DOHH2 (cell line): ENCODE data around the gene EIF3I.
"Not testable (repeated sequence)": the region's sequence is repeated elsewhere in the genome, so short reads cannot be mapped to it uniquely, and the experiment has no call there.

ENCODE experiments used
- H3F3A ChIP-seq: fragments of 200-600 bp; sonication (generic), shearing (Covaris generic); 2 replicates; pipeline ENCODE4 v1.6.0; 2016; ENCODE audit warnings: antibody characterized with exemption, mild to moderate bottlenecking; ENCODE audit not compliant: control insufficient read depth, insufficient read depth
- H3K27ac ChIP-seq: fragments of 200-600 bp; sonication (generic); 2 replicates; pipeline ENCODE4 v1.5.1; 2014; ENCODE audit warnings: low read depth, mild to moderate bottlenecking, low read length, moderate library complexity
- H3K27me3 ChIP-seq: fragments of 200-600 bp; sonication (generic); 2 replicates; pipeline ENCODE4 v1.6.1; 2014; ENCODE audit warnings: mild to moderate bottlenecking, low read length, mixed read lengths; ENCODE audit not compliant: control insufficient read depth
- H3K36me3 ChIP-seq: fragments of 200-600 bp; sonication (generic); 2 replicates; pipeline ENCODE4 v1.6.1; 2014; ENCODE audit warnings: mild to moderate bottlenecking, low read length, moderate library complexity, mixed read lengths; ENCODE audit not compliant: control insufficient read depth
- H3K4me1 ChIP-seq: fragments of 200-600 bp; sonication (generic); 2 replicates; pipeline ENCODE4 v1.6.1; 2014; ENCODE audit warnings: mild to moderate bottlenecking, low read length, mixed read lengths; ENCODE audit not compliant: control insufficient read depth
- H3K4me2 ChIP-seq: fragments of 200-600 bp; sonication (generic); 2 replicates; pipeline ENCODE4 v1.6.0; 2014; ENCODE audit warnings: mild to moderate bottlenecking, low read length, moderate library complexity
- H3K4me3 ChIP-seq: fragments of 200-600 bp; sonication (generic); 2 replicates; pipeline ENCODE4 v1.5.1; 2014; ENCODE audit warnings: mild to moderate bottlenecking, low read length, mixed read lengths
- H3K79me2 ChIP-seq: fragments of 200-600 bp; sonication (generic); 2 replicates; pipeline ENCODE4 v1.6.1; 2014; ENCODE audit warnings: mild to moderate bottlenecking, low read length, mixed read lengths; ENCODE audit not compliant: control insufficient read depth
- H3K9me2 ChIP-seq: fragments of 200-600 bp; sonication (generic); replicated peaks from 2 replicates; pipeline ENCODE4 v1.6.1; 2014; ENCODE audit warnings: mild to moderate bottlenecking, low read length, mixed read lengths; ENCODE audit not compliant: control insufficient read depth
- H3K9me3 ChIP-seq: fragments of 200-600 bp; sonication (generic); 2 replicates; pipeline ENCODE4 v1.6.1; 2014; ENCODE audit warnings: antibody characterized with exemption, low read length, mixed read lengths; ENCODE audit not compliant: control insufficient read depth, insufficient read depth
- H4K20me1 ChIP-seq: fragments of 200-600 bp; sonication (generic); 2 replicates; pipeline ENCODE4 v1.6.0; 2014; ENCODE audit warnings: low read depth, mild to moderate bottlenecking, antibody characterized with exemption, low read length, moderate library complexity; ENCODE audit not compliant: control insufficient read depth, insufficient read depth
- EZH2phosphoT487 ChIP-seq: fragments of 200-600 bp; sonication (generic); IDR thresholded peaks from 2 replicates; pipeline ENCODE4 v1.6.1; 2017; ENCODE audit warnings: borderline replicate concordance, mild to moderate bottlenecking, antibody characterized with exemption, low read length, moderate library complexity, mixed read lengths
- TF ChIP-seq, protein P1 (sequence below): fragments of 200-600 bp; sonication (generic); IDR thresholded peaks from one replicate; pipeline ENCODE4 v1.5.1; 2014; ENCODE audit warnings: antibody characterized with exemption, mild to moderate bottlenecking, low read depth, low read length; ENCODE audit not compliant: poor library complexity, severe bottlenecking

The EIF3I gene

DNA sequence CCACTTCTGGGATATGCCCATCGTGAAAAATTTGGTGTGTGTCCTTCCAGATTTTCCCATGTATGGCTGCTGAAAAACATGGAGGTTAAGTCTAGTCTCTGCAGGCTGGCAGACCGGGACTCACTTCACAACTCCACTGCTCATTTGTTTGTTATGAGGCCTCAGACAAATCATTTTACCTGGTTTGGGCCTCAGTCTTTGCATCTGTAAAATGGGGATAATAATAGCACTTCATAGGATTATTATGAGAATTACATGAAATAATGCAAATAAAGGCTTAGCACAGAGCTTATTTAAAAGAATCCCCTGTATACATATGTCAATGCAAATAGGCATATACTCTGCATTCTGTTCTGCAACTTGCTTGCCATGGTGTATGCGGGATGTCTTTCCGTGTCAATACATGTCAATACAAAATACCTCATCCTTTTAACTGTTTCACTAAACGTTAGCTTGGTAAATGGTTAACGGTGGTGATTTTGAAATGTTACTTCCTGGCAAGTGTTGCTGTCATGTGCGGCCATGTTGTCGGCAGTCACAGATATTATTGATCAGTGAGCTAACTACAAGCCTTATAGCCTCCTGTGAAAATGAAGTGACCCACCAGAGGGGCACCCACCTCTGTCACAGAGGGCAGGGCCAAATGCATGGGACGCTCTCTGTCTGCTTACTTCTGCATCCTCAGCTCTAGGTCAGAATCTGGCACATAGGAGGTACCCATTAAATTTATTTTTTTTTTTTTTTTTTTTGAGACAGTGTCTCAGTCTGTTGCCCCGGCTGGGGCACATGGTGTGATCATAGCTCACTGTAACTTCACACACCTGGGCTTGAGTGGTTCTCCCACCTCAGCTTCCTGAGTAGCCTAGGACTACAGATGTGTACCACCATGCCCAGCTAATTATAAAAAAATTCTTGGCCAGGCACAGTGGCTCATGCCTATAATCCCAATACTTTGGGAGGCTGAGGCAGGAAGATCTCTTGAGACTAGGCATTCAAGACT is 33.2 kb downstream of the EIF3I start:
- H3K27ac ChIP-seq: peak overlapping the region; percentile 100
- H3K4me2 ChIP-seq: peak overlapping the region; percentile 89
- TF ChIP-seq, protein P1, sequence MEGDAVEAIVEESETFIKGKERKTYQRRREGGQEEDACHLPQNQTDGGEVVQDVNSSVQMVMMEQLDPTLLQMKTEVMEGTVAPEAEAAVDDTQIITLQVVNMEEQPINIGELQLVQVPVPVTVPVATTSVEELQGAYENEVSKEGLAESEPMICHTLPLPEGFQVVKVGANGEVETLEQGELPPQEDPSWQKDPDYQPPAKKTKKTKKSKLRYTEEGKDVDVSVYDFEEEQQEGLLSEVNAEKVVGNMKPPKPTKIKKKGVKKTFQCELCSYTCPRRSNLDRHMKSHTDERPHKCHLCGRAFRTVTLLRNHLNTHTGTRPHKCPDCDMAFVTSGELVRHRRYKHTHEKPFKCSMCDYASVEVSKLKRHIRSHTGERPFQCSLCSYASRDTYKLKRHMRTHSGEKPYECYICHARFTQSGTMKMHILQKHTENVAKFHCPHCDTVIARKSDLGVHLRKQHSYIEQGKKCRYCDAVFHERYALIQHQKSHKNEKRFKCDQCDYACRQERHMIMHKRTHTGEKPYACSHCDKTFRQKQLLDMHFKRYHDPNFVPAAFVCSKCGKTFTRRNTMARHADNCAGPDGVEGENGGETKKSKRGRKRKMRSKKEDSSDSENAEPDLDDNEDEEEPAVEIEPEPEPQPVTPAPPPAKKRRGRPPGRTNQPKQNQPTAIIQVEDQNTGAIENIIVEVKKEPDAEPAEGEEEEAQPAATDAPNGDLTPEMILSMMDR: no peak
- TF ChIP-seq EZH2phosphoT487: no peak
- peaks cover 89% of the 10 kb centered on the region for H3K4me1 ChIP-seq
- no peaks in the 10 kb centered on the region for H4K20me1 ChIP-seq
- H3F3A ChIP-seq: peaks cover 51% of the 10 kb centered on the region
- H3K9me2 ChIP-seq: no peaks in the 10 kb centered on the region
- H3K27me3 ChIP-seq: no peaks in the 10 kb centered on the region
- peaks cover 31% of the 10 kb centered on the region for H3K36me3 ChIP-seq
- no peaks in the 10 kb centered on the region for H3K9me3 ChIP-seq
- peaks cover 74% of the 10 kb centered on the region for H3K79me2 ChIP-seq
- H3K4me3 ChIP-seq: peak overlapping the region; percentile 77

DNA sequence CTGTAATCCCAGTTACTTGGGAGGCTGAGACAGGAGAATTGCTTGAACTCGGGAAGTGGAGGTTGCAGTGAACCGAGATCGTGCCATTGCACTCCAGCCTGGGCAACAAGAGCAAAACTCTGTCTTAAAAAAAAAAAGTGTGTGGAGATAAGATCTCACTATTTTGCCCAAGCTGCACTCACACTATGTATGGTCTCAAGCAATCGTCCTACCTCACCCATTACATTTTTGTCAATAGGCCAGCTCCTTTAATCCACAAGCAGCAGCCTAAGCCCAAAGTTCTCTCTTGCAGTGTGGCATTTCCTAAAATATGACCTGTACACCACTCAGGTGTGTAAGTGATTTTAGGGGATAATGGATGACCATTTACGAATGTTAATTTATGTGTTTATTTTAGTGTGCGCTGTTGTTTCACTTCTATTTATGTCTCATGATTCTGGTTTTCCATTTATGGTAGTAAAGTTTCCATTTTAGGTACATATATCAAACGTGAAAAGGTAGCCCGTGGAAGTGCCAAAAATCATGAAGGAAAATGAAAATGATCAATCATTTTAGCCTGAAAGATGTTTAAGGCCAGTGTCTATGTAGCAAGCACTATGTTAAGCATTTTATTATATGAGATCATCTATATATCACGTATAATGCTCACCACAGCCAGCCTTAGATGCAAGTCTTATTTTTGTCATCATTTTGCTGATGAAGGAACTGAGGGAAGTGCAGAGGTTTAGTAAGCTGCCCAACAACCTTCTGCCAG is 34.4 kb downstream of the EIF3I start:
- H3K27me3 ChIP-seq: no peaks in the 10 kb centered on the region
- no peaks in the 10 kb centered on the region for H4K20me1 ChIP-seq
- peak overlapping the region; percentile 100 for H3K27ac ChIP-seq
- peaks cover 84% of the 10 kb centered on the region for H3K79me2 ChIP-seq
- TF ChIP-seq, protein P1: no peak
- TF ChIP-seq EZH2phosphoT487: no peak
- H3K9me2 ChIP-seq: no peaks in the 10 kb centered on the region
- no peaks in the 10 kb centered on the region for H3K9me3 ChIP-seq
- H3K4me3 ChIP-seq: peak overlapping the region; percentile 52
- H3F3A ChIP-seq: peaks cover 40% of the 10 kb centered on the region
- H3K36me3 ChIP-seq: peaks cover 25% of the 10 kb centered on the region
- peaks cover 88% of the 10 kb centered on the region for H3K4me1 ChIP-seq
- peak overlapping the region; percentile 89 for H3K4me2 ChIP-seq

DNA sequence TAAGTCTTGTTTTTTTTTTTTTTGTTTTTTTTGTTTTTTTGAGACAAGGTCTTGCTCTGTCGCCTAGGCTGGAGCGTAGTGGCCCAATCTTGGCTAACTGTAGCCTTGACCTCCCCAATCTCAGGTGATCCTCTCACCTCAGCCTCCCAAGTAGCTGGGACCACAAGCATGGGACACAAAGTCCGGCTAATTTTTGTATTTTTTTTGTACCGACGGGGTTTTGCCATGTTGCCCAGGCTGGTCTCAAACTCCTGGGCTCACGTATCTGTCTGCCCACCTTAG is 35.0 kb downstream of the EIF3I start:
- H3K4me2 ChIP-seq: peak overlapping the region; percentile 89
- H3K36me3 ChIP-seq: peaks cover 25% of the 10 kb centered on the region
- no peaks in the 10 kb centered on the region for H3K9me3 ChIP-seq
- H3K27ac ChIP-seq: peak overlapping the region; percentile 100
- H3K79me2 ChIP-seq: peaks cover 84% of the 10 kb centered on the region
- no peak for TF ChIP-seq EZH2phosphoT487
- TF ChIP-seq, protein P1: no peak
- H3K9me2 ChIP-seq: no peaks in the 10 kb centered on the region
- H3F3A ChIP-seq: peaks cover 36% of the 10 kb centered on the region
- no peaks in the 10 kb centered on the region for H3K27me3 ChIP-seq
- no peaks in the 10 kb centered on the region for H4K20me1 ChIP-seq
- H3K4me3 ChIP-seq: peak overlapping the region; percentile 52
- peaks cover 88% of the 10 kb centered on the region for H3K4me1 ChIP-seq

DNA sequence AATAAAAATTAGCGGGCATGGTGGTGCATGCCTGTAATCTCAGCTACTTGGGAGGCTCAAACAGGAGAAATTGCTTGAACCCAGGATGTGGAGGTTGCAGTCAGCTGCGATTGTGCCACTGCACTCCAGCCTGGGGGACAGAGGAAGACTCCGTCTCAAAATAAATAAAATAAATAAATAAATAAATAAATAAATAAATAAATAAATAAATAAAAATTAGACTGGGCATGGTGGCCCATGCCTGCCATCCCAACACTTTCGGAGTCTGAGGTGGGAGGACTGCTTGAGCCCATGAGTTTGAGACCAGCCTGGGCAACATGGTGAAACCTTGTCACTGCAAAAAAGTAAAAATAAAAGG is 41.0 kb downstream of the EIF3I start:
- Histone ChIP-seq H3K4me1 (peaks cover 81% of the 10 kb centered on the region), H3K4me2 (peak overlapping the region; percentile 87), H3K27ac (peak overlapping the region; percentile 93), H3K4me3 (peak overlapping the region; percentile 61), H3F3A (peaks cover 46% of the 10 kb centered on the region), H3K79me2 (peaks cover 61% of the 10 kb centered on the region), H3K36me3 (peaks cover 24% of the 10 kb centered on the region)
- not testable (repeated sequence) for H3K9me3 ChIP-seq, H3K9me2 ChIP-seq, H4K20me1 ChIP-seq, H3K27me3 ChIP-seq
